ENCODE measurements around the gene COL27A1.

Gene COL27A1

GRCh38 chr9:114310471-114311450 lies 155.4 kb downstream of the COL27A1 start (continued):
- no peak for TF ChIP-seq TCF4 (CRISPR knock-in tag; IDR thresholded peaks at IDR 0.05; ENCODE audit: borderline replicate concordance)

- TF ChIP-seq CREB5 (CRISPR knock-in tag; IDR thresholded peaks at IDR 0.05; ENCODE audit: low read depth) (no peak), ZFP30 (CRISPR knock-in tag; IDR thresholded peaks at IDR 0.05) (no peak), PPARA (CRISPR knock-in tag; IDR thresholded peaks at IDR 0.05; ENCODE audit: borderline replicate concordance) (no peak), TOX (CRISPR knock-in tag; IDR thresholded peaks at IDR 0.05; ENCODE audit: borderline replicate concordance) (no peak), ZNF8 (CRISPR knock-in tag; IDR thresholded peaks at IDR 0.05) (no peak), PATZ1 (CRISPR knock-in tag; IDR thresholded peaks at IDR 0.05; ENCODE audit: borderline replicate concordance) (no peak), ISL1 (CRISPR knock-in tag; IDR thresholded peaks at IDR 0.05) (no peak), RARB (CRISPR knock-in tag; IDR thresholded peaks at IDR 0.05) (no peak), ARNTL (CRISPR knock-in tag; IDR thresholded peaks at IDR 0.05; ENCODE audit: borderline replicate concordance, low read depth) (no peak), ZNF565 (CRISPR knock-in tag; conservative IDR thresholded peaks at IDR 0.05; ENCODE audit: low read depth) (no peak)
- TF ChIP-seq, protein P1, sequence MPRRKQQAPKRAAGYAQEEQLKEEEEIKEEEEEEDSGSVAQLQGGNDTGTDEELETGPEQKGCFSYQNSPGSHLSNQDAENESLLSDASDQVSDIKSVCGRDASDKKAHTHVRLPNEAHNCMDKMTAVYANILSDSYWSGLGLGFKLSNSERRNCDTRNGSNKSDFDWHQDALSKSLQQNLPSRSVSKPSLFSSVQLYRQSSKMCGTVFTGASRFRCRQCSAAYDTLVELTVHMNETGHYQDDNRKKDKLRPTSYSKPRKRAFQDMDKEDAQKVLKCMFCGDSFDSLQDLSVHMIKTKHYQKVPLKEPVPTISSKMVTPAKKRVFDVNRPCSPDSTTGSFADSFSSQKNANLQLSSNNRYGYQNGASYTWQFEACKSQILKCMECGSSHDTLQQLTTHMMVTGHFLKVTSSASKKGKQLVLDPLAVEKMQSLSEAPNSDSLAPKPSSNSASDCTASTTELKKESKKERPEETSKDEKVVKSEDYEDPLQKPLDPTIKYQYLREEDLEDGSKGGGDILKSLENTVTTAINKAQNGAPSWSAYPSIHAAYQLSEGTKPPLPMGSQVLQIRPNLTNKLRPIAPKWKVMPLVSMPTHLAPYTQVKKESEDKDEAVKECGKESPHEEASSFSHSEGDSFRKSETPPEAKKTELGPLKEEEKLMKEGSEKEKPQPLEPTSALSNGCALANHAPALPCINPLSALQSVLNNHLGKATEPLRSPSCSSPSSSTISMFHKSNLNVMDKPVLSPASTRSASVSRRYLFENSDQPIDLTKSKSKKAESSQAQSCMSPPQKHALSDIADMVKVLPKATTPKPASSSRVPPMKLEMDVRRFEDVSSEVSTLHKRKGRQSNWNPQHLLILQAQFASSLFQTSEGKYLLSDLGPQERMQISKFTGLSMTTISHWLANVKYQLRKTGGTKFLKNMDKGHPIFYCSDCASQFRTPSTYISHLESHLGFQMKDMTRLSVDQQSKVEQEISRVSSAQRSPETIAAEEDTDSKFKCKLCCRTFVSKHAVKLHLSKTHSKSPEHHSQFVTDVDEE (CRISPR knock-in tag; IDR thresholded peaks at IDR 0.05): no peak
- ATAC-seq: no peak
Observed at GRCh38 chr9:114311571-114312512, 156.5 kb downstream of the COL27A1 start.

GRCh38 chr9:114312513-114312875 lies 157.2 kb downstream of the COL27A1 start:
- TF ChIP-seq SNAI2 (CRISPR knock-in tag; IDR thresholded peaks at IDR 0.05) (no peak), ISL1 (CRISPR knock-in tag; IDR thresholded peaks at IDR 0.05) (no peak), CREB5 (CRISPR knock-in tag; IDR thresholded peaks at IDR 0.05; ENCODE audit: low read depth) (no peak), PATZ1 (CRISPR knock-in tag; IDR thresholded peaks at IDR 0.05; ENCODE audit: borderline replicate concordance) (no peak), OSR1 (CRISPR knock-in tag; IDR thresholded peaks at IDR 0.05) (no peak), ARNTL (CRISPR knock-in tag; IDR thresholded peaks at IDR 0.05; ENCODE audit: borderline replicate concordance, low read depth) (no peak), ZC3H10 (CRISPR knock-in tag; IDR thresholded peaks at IDR 0.05) (no peak), TCF4 (CRISPR knock-in tag; IDR thresholded peaks at IDR 0.05; ENCODE audit: borderline replicate concordance) (no peak), BACH2 (CRISPR knock-in tag; IDR thresholded peaks at IDR 0.05; ENCODE audit: borderline replicate concordance) (no peak), ZFP3 (CRISPR knock-in tag; IDR thresholded peaks at IDR 0.05) (no peak), ZNF70 (CRISPR knock-in tag; IDR thresholded peaks at IDR 0.05) (no peak)
- no peak for ATAC-seq
